Keratinocyte (primary cell): Measurements from ENCODE around the gene GAB1. TPM values are rescaled to one million over a fixed set of nuclear protein-coding genes. Genes with fewer than 3 reads are reported as not detected.

Experiments used
- DNase-seq: peaks from one replicate; pipeline ENCODE4 v3.0.0-alpha.2; 2011; ENCODE audit warnings: low read depth, missing footprints, low spot score
- FAIRE-seq: peaks from 2 replicates; lab custom pipeline; 2011; peaks lifted over from hg19 to GRCh38; lab: Jason Lieb, UNC
- H2AFZ ChIP-seq: 2 replicates; pipeline ENCODE4 v1.6.0; 2012; ENCODE audit warnings: low read length, control low read depth, inconsistent platforms; ENCODE audit not compliant: control insufficient read depth
- H3K27ac ChIP-seq: 2 replicates; pipeline ENCODE4 v1.5.1; 2011; ENCODE audit warnings: low read length; ENCODE audit not compliant: control insufficient read depth, insufficient read depth
- H3K27me3 ChIP-seq: 3 replicates; pipeline ENCODE4 v1.6.0; 2011; ENCODE audit warnings: low read length; ENCODE audit not compliant: control insufficient read depth, insufficient read depth; ENCODE audit errors: extremely low read depth
- H3K36me3 ChIP-seq, 2 experiments: 2 replicates in 1 of 2; 3 replicates in 1 of 2; pipeline ENCODE4 v1.5.1; 2011; ENCODE audit warnings: low read length in 2 of 2, mild to moderate bottlenecking in 1 of 2; ENCODE audit not compliant: control insufficient read depth in 2 of 2, insufficient read depth in 2 of 2; ENCODE audit errors: extremely low read depth in 1 of 2
- H3K4me1 ChIP-seq: 3 replicates; pipeline ENCODE4 v1.5.1; 2011; ENCODE audit warnings: low read length; ENCODE audit not compliant: control insufficient read depth, insufficient read depth; ENCODE audit errors: extremely low read depth
- H3K4me2 ChIP-seq: 3 replicates; pipeline ENCODE4 v1.6.0; 2011; ENCODE audit warnings: low read depth, low read length; ENCODE audit not compliant: control insufficient read depth, insufficient read depth; ENCODE audit errors: extremely low read depth
- H3K4me3 ChIP-seq, 3 experiments: fragments of 200-600 bp in 1 of 3; sonication (generic) in 1 of 3; 2 replicates in 2 of 3; 3 replicates in 1 of 3; pipeline ENCODE4 v1.5.1; 2011 to 2016; ENCODE audit warnings: low read length in 3 of 3, mild to moderate bottlenecking in 3 of 3, control low read depth in 2 of 3, inconsistent platforms in 1 of 3, low read depth in 1 of 3, mixed read lengths in 1 of 3, mixed run types in 1 of 3, moderate library complexity in 1 of 3; ENCODE audit not compliant: control insufficient read depth in 2 of 3, insufficient read depth in 2 of 3; ENCODE audit errors: extremely low read depth in 1 of 3
- H3K79me2 ChIP-seq: 2 replicates; pipeline ENCODE4 v1.6.0; 2012; ENCODE audit warnings: low read length; ENCODE audit not compliant: control insufficient read depth, insufficient read depth
- H3K9ac ChIP-seq: 3 replicates; pipeline ENCODE4 v1.6.0; 2011; ENCODE audit warnings: low read length; ENCODE audit not compliant: control insufficient read depth, insufficient read depth; ENCODE audit errors: extremely low read depth
- H3K9me1 ChIP-seq: 3 replicates; pipeline ENCODE4 v1.6.0; 2011; ENCODE audit warnings: low read length; ENCODE audit not compliant: control insufficient read depth, insufficient read depth; ENCODE audit errors: extremely low read depth
- H3K9me3 ChIP-seq: 2 replicates; pipeline ENCODE4 v1.5.1; 2012; ENCODE audit warnings: low read depth, low read length; ENCODE audit not compliant: control insufficient read depth
- H4K20me1 ChIP-seq: 3 replicates; pipeline ENCODE4 v1.6.0; 2011; ENCODE audit warnings: low read length; ENCODE audit not compliant: control insufficient read depth, insufficient read depth; ENCODE audit errors: extremely low read depth
- EZH2 ChIP-seq: IDR thresholded peaks from one replicate; pipeline ENCODE4 v1.6.1; 2012; ENCODE audit warnings: inconsistent platforms, mild to moderate bottlenecking, low read length, moderate library complexity
- dilution Hi-C: fragments of 300-500 bp; cut with MboI; formaldehyde crosslinking; loops from one replicate; pipeline ENCODE4 v1.7.0; 2020; ENCODE audit warnings: low sequenced_read_pairs; ENCODE audit not compliant: extremely low pct_ligation_motif_present
- polyA plus RNA-seq, 5 experiments: library from polyadenylated mRNA; depleted of rRNA in 3 of 5; stranded (reverse) in 3 of 5; stranded (forward) in 1 of 5; unstranded in 1 of 5; fragments of >200 nt; gene quantifications; 1 replicate in 1 of 5; 2 replicates in 3 of 5; 3 replicates in 1 of 5; pipeline versions ENCODE4 v1.2.1 to v1.2.3, GENCODE V29; 2011 to 2012; ENCODE audit warnings: missing spikeins in 2 of 5, low read depth in 1 of 5, low replicate concordance in 1 of 5
- TF ChIP-seq, protein P1 (sequence below), 3 experiments: IDR thresholded peaks in 1 of 3; conservative IDR thresholded peaks in 1 of 3; optimal IDR thresholded peaks in 1 of 3; 2 replicates in 2 of 3; 3 replicates in 1 of 3; pipeline versions ENCODE3 to v1.5.1; 2011; ENCODE audit warnings: low read length in 3 of 3, mild to moderate bottlenecking in 3 of 3, moderate library complexity in 2 of 3, control low read depth in 1 of 3, inconsistent platforms in 1 of 3; ENCODE audit not compliant: insufficient read depth in 2 of 3; ENCODE audit errors: extremely low read depth in 1 of 3

GAB1 gene
- polyA plus RNA-seq, 1 donor (not counting 4 experiments of a cell fraction or from before 2014, with no cell fraction given), result 11.0 TPM

DNA sequence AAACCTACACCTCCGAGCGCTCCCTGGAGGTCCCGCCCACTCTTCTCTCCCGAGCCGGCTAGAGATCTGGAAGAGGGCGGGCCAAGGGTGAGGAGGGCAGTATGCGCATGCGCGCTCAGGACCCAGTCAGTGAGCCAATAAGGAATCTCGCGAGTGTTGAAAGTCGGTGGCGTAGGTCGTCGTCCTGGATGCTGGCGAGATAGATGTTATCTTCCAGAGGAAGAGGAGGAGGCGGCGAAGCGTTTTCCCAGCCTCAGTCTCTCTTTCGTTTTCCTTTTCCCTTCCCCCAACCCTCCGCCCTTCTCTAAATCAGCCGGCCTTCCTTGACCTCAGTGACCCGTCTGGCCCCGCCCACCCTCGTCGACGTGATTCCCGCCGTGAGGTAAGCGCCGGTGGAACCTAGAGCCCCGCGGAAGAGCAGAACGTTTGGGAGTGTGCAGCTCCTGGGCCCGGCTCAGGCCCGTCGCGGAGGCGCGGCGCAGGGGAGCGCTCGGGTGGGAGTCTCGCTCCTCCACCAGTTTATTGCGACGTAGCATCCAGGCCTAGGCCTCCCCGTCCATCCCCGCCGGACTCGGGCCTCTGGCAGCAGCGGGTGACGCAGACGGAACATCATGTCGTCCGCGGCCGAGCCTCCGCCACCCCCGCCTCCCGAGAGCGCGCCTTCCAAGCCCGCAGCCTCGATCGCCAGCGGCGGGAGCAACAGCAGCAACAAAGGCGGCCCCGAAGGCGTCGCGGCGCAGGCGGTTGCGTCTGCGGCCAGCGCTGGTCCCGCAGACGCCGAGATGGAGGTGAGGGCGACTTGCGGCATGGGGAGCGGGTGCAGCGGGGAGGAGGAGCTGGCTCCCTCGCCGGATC is 176.9 kb downstream of the GAB1 start, which contains the start of gene SMARCA5:
Gene SMARCA5, plus strand, starts transcription at position 389 of the 855 bp plus-strand sequence. Its CDS starts 223 bp downstream, at position 612.
- Histone ChIP-seq H3K9me1 (no peaks in the 10 kb centered on the region), H3K36me3 (peaks cover 2 to 7% of the 10 kb centered on the region in 2 experiments), H3K27me3 (no peaks in the 10 kb centered on the region), H4K20me1 (no peaks in the 10 kb centered on the region), H2AFZ (peak within 1 kb of the TSS; percentile 98), H3K9me3 (no peaks in the 10 kb centered on the region), H3K79me2 (peaks cover 48% of the 10 kb centered on the region), H3K4me2 (peak within 1 kb of the TSS; percentile 91), H3K4me1 (peaks cover 14% of the 10 kb centered on the region), H3K9ac (peak within 1 kb of the TSS; percentile 84), H3K4me3 (peak within 1 kb of the TSS; percentile 89 to 95 (median 94)), H3K27ac (peak within 1 kb of the TSS; percentile 84)
- peak; percentile 84 for DNase-seq
- dilution Hi-C loops, result no loop called here
- TF ChIP-seq, protein P1, sequence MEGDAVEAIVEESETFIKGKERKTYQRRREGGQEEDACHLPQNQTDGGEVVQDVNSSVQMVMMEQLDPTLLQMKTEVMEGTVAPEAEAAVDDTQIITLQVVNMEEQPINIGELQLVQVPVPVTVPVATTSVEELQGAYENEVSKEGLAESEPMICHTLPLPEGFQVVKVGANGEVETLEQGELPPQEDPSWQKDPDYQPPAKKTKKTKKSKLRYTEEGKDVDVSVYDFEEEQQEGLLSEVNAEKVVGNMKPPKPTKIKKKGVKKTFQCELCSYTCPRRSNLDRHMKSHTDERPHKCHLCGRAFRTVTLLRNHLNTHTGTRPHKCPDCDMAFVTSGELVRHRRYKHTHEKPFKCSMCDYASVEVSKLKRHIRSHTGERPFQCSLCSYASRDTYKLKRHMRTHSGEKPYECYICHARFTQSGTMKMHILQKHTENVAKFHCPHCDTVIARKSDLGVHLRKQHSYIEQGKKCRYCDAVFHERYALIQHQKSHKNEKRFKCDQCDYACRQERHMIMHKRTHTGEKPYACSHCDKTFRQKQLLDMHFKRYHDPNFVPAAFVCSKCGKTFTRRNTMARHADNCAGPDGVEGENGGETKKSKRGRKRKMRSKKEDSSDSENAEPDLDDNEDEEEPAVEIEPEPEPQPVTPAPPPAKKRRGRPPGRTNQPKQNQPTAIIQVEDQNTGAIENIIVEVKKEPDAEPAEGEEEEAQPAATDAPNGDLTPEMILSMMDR (optimal IDR thresholded peaks at IDR 0.05 in 1 of 3, IDR thresholded peaks at IDR 0.05 in 1 of 3, conservative IDR thresholded peaks at IDR 0.05 in 1 of 3; ENCODE audit: extremely low read depth in 1 of 3, insufficient read depth in 2 of 3, low read length in 3 of 3), result no peak
- TF ChIP-seq EZH2, result no peak
- FAIRE-seq, result peak; percentile 91

DNA sequence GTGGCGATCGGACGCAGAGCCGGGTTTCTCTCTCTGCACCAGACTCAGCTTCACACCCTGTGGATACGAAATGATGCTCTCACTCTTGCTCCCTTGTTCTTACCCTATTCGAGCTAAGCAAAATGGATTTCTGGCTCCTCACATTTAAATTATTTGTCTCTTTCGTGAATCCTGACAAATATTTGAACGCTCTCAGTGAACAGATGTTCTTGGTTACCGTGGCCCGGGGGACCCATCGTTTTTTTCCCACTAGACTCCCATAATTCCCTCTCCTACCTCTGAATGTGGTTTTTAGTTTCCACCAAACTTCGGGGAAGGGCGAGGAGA is 177.5 kb downstream of the GAB1 start:
- Histone ChIP-seq H3K79me2 (peaks cover 54% of the 10 kb centered on the region), H3K4me1 (peaks cover 14% of the 10 kb centered on the region), H3K27me3 (no peaks in the 10 kb centered on the region), H3K9ac (peak overlapping the region; percentile 84), H3K4me3 (peak overlapping the region; percentile 89 to 95 (median 94)), H3K9me1 (no peaks in the 10 kb centered on the region), H3K9me3 (no peaks in the 10 kb centered on the region), H2AFZ (peak overlapping the region; percentile 82), H3K4me2 (peak overlapping the region; percentile 91), H4K20me1 (no peaks in the 10 kb centered on the region), H3K27ac (peak overlapping the region; percentile 84), H3K36me3 (peaks cover 2 to 7% of the 10 kb centered on the region in 2 experiments)
- no peak for DNase-seq
- dilution Hi-C loops, result no loop called here
- TF ChIP-seq, protein P1 (optimal IDR thresholded peaks at IDR 0.05 in 1 of 3, IDR thresholded peaks at IDR 0.05 in 1 of 3, conservative IDR thresholded peaks at IDR 0.05 in 1 of 3; ENCODE audit: extremely low read depth in 1 of 3, insufficient read depth in 2 of 3, low read length in 3 of 3), result no peak
- no peak for TF ChIP-seq EZH2
- no peak for FAIRE-seq
